CD14-positive monocyte (primary cell): ENCODE data around the gene CCND1. TPM values are rescaled to one million over a fixed set of nuclear protein-coding genes. Genes with fewer than 3 reads are reported as not detected.

ENCODE experiments used
- DNase-seq, 3 donors: peaks; one replicate each; pipeline ENCODE4 v3.0.0-alpha.2; 2011 to 2022
- H2AFZ ChIP-seq: 2 replicates; pipeline ENCODE4 v1.6.0; 2012; ENCODE audit warnings: mild to moderate bottlenecking, low read depth, low read length, inconsistent platforms; ENCODE audit not compliant: insufficient read depth, poor library complexity, severe bottlenecking
- H3K27ac ChIP-seq, 2 donors: 1 replicate in 1 of 2; 2 replicates in 1 of 2; pipeline ENCODE4 v1.5.1; 2012 to 2013; ENCODE audit warnings: low read length in 2 of 2, control low read depth in 1 of 2, inconsistent platforms in 1 of 2, low read depth in 1 of 2, mild to moderate bottlenecking in 1 of 2
- H3K27me3 ChIP-seq, 2 donors: one replicate each; pipeline versions ENCODE4 v1.6.0 to v1.6.1; 2011 to 2013; ENCODE audit warnings: low read length in 2 of 2; ENCODE audit not compliant: control insufficient read depth in 2 of 2, insufficient read depth in 2 of 2
- H3K36me3 ChIP-seq, 2 donors: replicated peaks in 1 of 2; 1 replicate in 1 of 2; 2 replicates in 1 of 2; pipeline versions ENCODE4 v1.5.1 to v1.6.1; 2012 to 2013; ENCODE audit warnings: low read length in 2 of 2, control low read depth in 1 of 2, inconsistent platforms in 1 of 2, mild to moderate bottlenecking in 1 of 2; ENCODE audit not compliant: insufficient read depth in 2 of 2, control insufficient read depth in 1 of 2
- H3K4me1 ChIP-seq, 2 donors: 1 replicate in 1 of 2; 2 replicates in 1 of 2; pipeline versions ENCODE4 v1.5.1 to v1.6.1; 2012 to 2013; ENCODE audit warnings: low read length in 2 of 2, control low read depth in 1 of 2, inconsistent platforms in 1 of 2, mild to moderate bottlenecking in 1 of 2, moderate library complexity in 1 of 2; ENCODE audit not compliant: insufficient read depth in 2 of 2, control insufficient read depth in 1 of 2
- H3K4me2 ChIP-seq: replicated peaks from 2 replicates; pipeline ENCODE3; 2012; ENCODE audit warnings: low read length, moderate library complexity, mild to moderate bottlenecking; ENCODE audit not compliant: poor library complexity, severe bottlenecking; ENCODE audit errors: extremely low read depth
- H3K4me3 ChIP-seq, 3 experiments: fragments of 200-600 bp in 1 of 3; sonication (generic) in 1 of 3; replicated peaks in 1 of 3; 1 replicate in 2 of 3; 2 replicates in 1 of 3; pipeline ENCODE4 v1.5.1; 2011 to 2013; ENCODE audit warnings: low read length in 3 of 3, mild to moderate bottlenecking in 3 of 3, control low read depth in 2 of 3, low read depth in 2 of 3, inconsistent platforms in 1 of 3, moderate library complexity in 1 of 3
- H3K79me2 ChIP-seq: 2 replicates; pipeline ENCODE4 v1.6.0; 2012; ENCODE audit warnings: mild to moderate bottlenecking, control low read depth, inconsistent platforms, low read length, moderate library complexity; ENCODE audit not compliant: insufficient read depth
- H3K9ac ChIP-seq: 2 replicates; pipeline ENCODE4 v1.6.0; 2017; ENCODE audit warnings: low read length, mild to moderate bottlenecking; ENCODE audit not compliant: insufficient read depth, poor library complexity, severe bottlenecking
- H3K9me3 ChIP-seq, 2 donors: replicated peaks in 1 of 2; 1 replicate in 1 of 2; 2 replicates in 1 of 2; pipeline versions ENCODE4 v1.5.1 to v1.6.1; 2012 to 2013; ENCODE audit warnings: low read length in 2 of 2, control low read depth in 1 of 2; ENCODE audit not compliant: control insufficient read depth in 1 of 2, insufficient read depth in 1 of 2
- H4K20me1 ChIP-seq: 2 replicates; pipeline ENCODE4 v1.6.0; 2012; ENCODE audit warnings: mild to moderate bottlenecking, low read length, control low read depth, moderate library complexity; ENCODE audit not compliant: insufficient read depth
- H3K27ac Mint-ChIP-seq, 7 donors: one replicate each; pipeline ENCODE4 v1.8.0; 2020; ENCODE audit warnings: mild to moderate bottlenecking in 7 of 7, mixed read lengths in 7 of 7, moderate library complexity in 6 of 7, inconsistent platforms in 2 of 7
- H3K27me3 Mint-ChIP-seq, 3 donors: one replicate each; pipeline ENCODE4 v1.8.0; 2021 to 2022; ENCODE audit warnings: low read depth in 3 of 3, mild to moderate bottlenecking in 3 of 3, mixed read lengths in 3 of 3, moderate library complexity in 3 of 3, inconsistent platforms in 1 of 3
- H3K36me3 Mint-ChIP-seq, 2 donors: one replicate each; pipeline ENCODE4 v1.8.0; 2020; ENCODE audit warnings: mixed read lengths in 2 of 2, inconsistent platforms in 1 of 2, mild to moderate bottlenecking in 1 of 2
- H3K4me1 Mint-ChIP-seq: one replicate; pipeline ENCODE4 v1.8.0; 2020; ENCODE audit warnings: mild to moderate bottlenecking, mixed read lengths
- H3K4me3 Mint-ChIP-seq, 2 donors: one replicate each; pipeline ENCODE4 v1.8.0; 2020; ENCODE audit warnings: mild to moderate bottlenecking in 2 of 2, mixed read lengths in 2 of 2, moderate library complexity in 1 of 2
- H3K9me3 Mint-ChIP-seq, 7 donors: one replicate each; pipeline ENCODE4 v1.8.0; 2020 to 2022; ENCODE audit warnings: mixed read lengths in 7 of 7, mild to moderate bottlenecking in 6 of 7, moderate library complexity in 6 of 7, inconsistent platforms in 2 of 7
- WGBS: methylation state at CpG from one replicate; pipeline ENCODE4 v1.1.5; 2013; ENCODE audit warnings: missing lambda C conversion rate; ENCODE audit not compliant: insufficient coverage; 5-methylcytosine and 5-hydroxymethylcytosine counted together
- intact Hi-C, 2 donors: fragments of 100-400 bp; cut with micrococcal nuclease; formaldehyde crosslinking; loops; one replicate each; pipeline versions ENCODE4 v1.15.0 to v1.15.1; 2023
- polyA plus RNA-seq, 3 donors: library from polyadenylated mRNA; depleted of rRNA in 1 of 3; unstranded in 2 of 3; stranded (reverse) in 1 of 3; fragments of 300-500 nt in 2 of 3; fragments of >200 nt in 1 of 3; fragmentation: Illumina TruSeq in 2 of 3; gene quantifications; 1 replicate in 2 of 3; 2 replicates in 1 of 3; pipeline ENCODE4 v1.2.3, GENCODE V29; 2012 to 2021
- TF ChIP-seq, protein P1 (sequence below): fragments of 200-600 bp; IDR thresholded peaks from one replicate; pipeline ENCODE4 v1.8.0; 2022; ENCODE audit warnings: antibody characterized with exemption, mild to moderate bottlenecking

Gene CCND1
- polyA plus RNA-seq, 3 donors = 0.01 TPM; not detected in 2

DNA sequence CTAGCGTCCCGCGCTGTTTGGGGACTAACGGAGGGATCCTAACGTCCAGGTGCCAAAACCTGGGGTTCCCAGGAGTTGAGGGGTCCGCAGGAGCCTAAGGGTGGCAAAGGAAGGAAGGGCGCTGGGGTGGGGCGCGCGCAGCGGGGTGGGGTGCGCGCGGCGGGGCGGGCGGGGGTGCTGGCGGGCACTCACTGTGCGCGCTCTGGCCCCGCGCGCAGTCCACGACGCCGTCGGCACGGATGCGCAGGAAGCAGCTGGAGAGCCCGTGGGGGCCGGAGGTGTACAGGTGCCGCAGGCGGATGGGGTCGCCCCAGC, 62.5 kb downstream of the CCND1 start:
- TF ChIP-seq, protein P1, sequence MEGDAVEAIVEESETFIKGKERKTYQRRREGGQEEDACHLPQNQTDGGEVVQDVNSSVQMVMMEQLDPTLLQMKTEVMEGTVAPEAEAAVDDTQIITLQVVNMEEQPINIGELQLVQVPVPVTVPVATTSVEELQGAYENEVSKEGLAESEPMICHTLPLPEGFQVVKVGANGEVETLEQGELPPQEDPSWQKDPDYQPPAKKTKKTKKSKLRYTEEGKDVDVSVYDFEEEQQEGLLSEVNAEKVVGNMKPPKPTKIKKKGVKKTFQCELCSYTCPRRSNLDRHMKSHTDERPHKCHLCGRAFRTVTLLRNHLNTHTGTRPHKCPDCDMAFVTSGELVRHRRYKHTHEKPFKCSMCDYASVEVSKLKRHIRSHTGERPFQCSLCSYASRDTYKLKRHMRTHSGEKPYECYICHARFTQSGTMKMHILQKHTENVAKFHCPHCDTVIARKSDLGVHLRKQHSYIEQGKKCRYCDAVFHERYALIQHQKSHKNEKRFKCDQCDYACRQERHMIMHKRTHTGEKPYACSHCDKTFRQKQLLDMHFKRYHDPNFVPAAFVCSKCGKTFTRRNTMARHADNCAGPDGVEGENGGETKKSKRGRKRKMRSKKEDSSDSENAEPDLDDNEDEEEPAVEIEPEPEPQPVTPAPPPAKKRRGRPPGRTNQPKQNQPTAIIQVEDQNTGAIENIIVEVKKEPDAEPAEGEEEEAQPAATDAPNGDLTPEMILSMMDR = no peak
- Mint-ChIP-seq H3K4me3 (peak overlapping the region in 1 of 2 donors; percentile 73), H3K27me3 (peaks cover 58 to 91% (median 74%) of the 10 kb centered on the region in 3 donors), H3K4me1 (peaks cover 3% of the 10 kb centered on the region), H3K9me3 (peaks cover 0 to 4% (median 3%) of the 10 kb centered on the region in 7 donors), H3K27ac (no peak overlapping the region), H3K36me3 (no peaks in the 10 kb centered on the region)
- intact Hi-C loops = no loop called here
- Histone ChIP-seq H3K27ac (no peak overlapping the region), H3K27me3 (peaks cover 47 to 79% of the 10 kb centered on the region in 2 donors), H3K4me1 (no peaks in the 10 kb centered on the region), H3K79me2 (no peaks in the 10 kb centered on the region), H3K4me2 (no peak overlapping the region), H3K4me3 (no peak overlapping the region), H2AFZ (no peak overlapping the region), H3K9me3 (peaks cover 0 to 5% of the 10 kb centered on the region in 2 donors), H4K20me1 (no peaks in the 10 kb centered on the region), H3K36me3 (no peaks in the 10 kb centered on the region), H3K9ac (no peak overlapping the region)
- no peak for DNase-seq
- 3% methylated on average over 29 of the region's 34 CpGs for WGBS

Other genes starting within 250 kb of the CCND1 start
- gene LINC01488, start 159.5 kb upstream of the CCND1 start, polyA plus RNA-seq = not detected
- 10 to 100 TPM in 1 of 3 donors, 1 to 10 TPM in 2; 3.9 to 27.1 (median 5.2) TPM for gene LTO1, start 34.2 kb downstream of the CCND1 start, polyA plus RNA-seq
- not detected for gene FGF19, start 62.9 kb downstream of the CCND1 start, polyA plus RNA-seq
- gene FGF4, start 134.2 kb downstream of the CCND1 start, polyA plus RNA-seq = not detected
- not detected for gene FGF3, start 178.3 kb downstream of the CCND1 start, polyA plus RNA-seq